Measurements from ENCODE around the gene KCNH8. TPM values are rescaled to one million over a fixed set of nuclear protein-coding genes. Genes with fewer than 3 reads are reported as not detected.

Gene KCNH8
- total RNA-seq, 4 donors from 2014 or later = 0.29 to 1.0 (median 0.42) TPM

DNA sequence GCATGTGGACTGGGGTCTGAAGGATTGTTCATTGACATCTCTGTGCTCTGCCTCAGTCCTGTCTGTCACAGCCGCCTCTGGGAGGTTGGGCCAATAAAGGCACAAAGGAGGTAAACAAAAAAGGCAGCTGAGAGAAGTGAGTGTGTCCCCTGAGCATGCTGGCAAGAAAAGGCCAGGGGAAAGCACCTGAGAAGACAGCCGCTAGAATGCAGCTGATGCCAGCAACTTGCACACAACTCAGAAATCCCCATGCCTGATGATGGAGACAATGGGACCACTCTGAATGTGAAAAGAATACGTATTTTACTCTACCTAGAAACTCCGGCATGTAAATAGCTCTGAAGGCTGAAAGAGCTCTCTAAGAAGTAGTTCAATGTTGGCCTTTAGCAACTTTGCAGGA lies 118.7 kb downstream of the KCNH8 start:
- TF ChIP-seq POLR2A (IDR thresholded peaks at IDR 0.05) = no peak
- TF ChIP-seq, protein P1, sequence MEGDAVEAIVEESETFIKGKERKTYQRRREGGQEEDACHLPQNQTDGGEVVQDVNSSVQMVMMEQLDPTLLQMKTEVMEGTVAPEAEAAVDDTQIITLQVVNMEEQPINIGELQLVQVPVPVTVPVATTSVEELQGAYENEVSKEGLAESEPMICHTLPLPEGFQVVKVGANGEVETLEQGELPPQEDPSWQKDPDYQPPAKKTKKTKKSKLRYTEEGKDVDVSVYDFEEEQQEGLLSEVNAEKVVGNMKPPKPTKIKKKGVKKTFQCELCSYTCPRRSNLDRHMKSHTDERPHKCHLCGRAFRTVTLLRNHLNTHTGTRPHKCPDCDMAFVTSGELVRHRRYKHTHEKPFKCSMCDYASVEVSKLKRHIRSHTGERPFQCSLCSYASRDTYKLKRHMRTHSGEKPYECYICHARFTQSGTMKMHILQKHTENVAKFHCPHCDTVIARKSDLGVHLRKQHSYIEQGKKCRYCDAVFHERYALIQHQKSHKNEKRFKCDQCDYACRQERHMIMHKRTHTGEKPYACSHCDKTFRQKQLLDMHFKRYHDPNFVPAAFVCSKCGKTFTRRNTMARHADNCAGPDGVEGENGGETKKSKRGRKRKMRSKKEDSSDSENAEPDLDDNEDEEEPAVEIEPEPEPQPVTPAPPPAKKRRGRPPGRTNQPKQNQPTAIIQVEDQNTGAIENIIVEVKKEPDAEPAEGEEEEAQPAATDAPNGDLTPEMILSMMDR (IDR thresholded peaks at IDR 0.05) = no peak
- no peak overlapping the region for H3K27ac ChIP-seq
- no peak for DNase-seq
- WGBS, 2 donors = 63 to 74% methylated on average over 4 of the region's 4 CpGs
- peaks cover 0 to 5% of the 10 kb centered on the region in 2 donors for H3K4me1 ChIP-seq
- intact Hi-C loops (cut with DNase I) = no loop called here
- no peaks in the 10 kb centered on the region for H3K9me3 ChIP-seq
- no peak overlapping the region for H3K4me3 ChIP-seq (replicated peaks in 1 of 3)
- no peaks in the 10 kb centered on the region for H3K36me3 ChIP-seq
- no peaks in the 10 kb centered on the region for H3K27me3 ChIP-seq

DNA sequence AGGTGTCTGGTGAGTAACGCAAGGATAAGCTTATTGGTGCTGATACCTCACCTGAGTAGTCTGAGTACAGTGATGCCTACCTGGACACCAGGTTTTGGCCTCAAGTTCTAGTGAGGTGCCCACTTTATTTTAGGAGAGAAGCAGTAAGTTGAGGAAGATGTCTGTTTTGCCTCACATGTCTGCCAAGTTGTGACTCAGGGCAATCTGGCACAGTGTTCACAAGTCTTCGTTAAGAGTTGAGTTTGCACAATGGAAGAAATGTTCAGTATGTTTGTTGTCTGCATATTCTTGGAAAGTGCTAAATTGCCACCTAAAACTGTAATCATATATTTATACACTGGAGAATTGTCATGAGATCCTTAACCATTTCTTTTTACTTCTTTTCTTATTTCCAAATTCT lies 122.2 kb downstream of the KCNH8 start:
- Histone ChIP-seq H3K4me1 (no peaks in the 10 kb centered on the region), H3K27me3 (no peaks in the 10 kb centered on the region), H3K9me3 (no peaks in the 10 kb centered on the region), H3K36me3 (no peaks in the 10 kb centered on the region), H3K4me3 (replicated peaks in 1 of 3) (no peak overlapping the region), H3K27ac (no peak overlapping the region)
- WGBS, 2 donors = 84 to 86% methylated on average over 2 of the region's 2 CpGs
- TF ChIP-seq, protein P1 (IDR thresholded peaks at IDR 0.05) = no peak
- TF ChIP-seq POLR2A (IDR thresholded peaks at IDR 0.05) = no peak
- intact Hi-C loops (cut with DNase I) = no loop called here
- no peak for DNase-seq

DNA sequence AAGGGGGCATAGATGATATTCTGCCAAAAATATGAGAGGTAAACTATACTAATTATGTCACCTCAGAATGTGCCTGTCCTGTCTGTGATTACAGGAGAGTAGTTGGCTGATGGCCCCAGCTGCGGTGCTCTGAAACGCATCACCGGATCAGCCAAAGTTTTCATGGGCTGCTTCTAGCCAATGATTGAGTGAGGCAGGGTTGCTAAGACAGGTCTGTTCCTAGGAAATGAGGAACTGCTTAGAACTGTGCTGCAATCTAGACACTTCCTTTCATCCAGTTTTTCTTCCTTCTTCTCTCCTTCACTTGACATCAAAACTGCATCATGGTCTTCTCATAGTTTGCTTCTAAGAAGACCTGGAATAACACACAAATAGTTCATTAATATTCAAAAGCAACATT lies 124.0 kb downstream of the KCNH8 start:
- WGBS, 2 donors = 27 to 58% methylated on average over 3 of the region's 3 CpGs

DNA sequence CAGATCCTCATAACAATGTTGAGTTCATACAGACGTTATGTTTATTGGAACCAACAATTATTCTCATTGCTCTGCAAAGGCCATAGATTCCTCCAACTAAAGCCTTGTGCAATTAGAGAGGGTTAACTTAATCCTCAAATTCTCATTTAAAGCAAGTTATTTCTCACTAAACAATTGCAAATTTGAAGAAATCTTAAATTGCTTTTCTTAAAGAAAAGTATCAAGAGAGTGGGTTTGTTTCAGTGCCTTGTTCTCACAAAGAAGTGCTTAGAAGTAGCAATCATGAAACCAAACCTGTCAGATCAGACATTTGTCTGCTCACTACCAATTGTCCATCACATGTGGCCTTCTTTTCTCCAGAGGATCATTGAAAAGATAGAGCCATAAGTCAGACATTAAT lies 124.8 kb downstream of the KCNH8 start:
- no peak for DNase-seq
- WGBS, 2 donors = 72 to 78% methylated on average over 1 of the region's 1 CpG
- no peak for TF ChIP-seq POLR2A (IDR thresholded peaks at IDR 0.05)
- TF ChIP-seq, protein P1 (IDR thresholded peaks at IDR 0.05) = no peak
- Histone ChIP-seq H3K4me3 (replicated peaks in 1 of 3) (no peak overlapping the region), H3K36me3 (no peaks in the 10 kb centered on the region), H3K27ac (no peak overlapping the region), H3K4me1 (no peaks in the 10 kb centered on the region), H3K27me3 (no peaks in the 10 kb centered on the region), H3K9me3 (no peaks in the 10 kb centered on the region)
- intact Hi-C loops (cut with DNase I) = no loop called here

More for the DNA sequence above, 124.0 kb downstream of the KCNH8 start:
- TF ChIP-seq, protein P1 (IDR thresholded peaks at IDR 0.05) = no peak
- no peak for TF ChIP-seq POLR2A (IDR thresholded peaks at IDR 0.05)
- H3K27me3 ChIP-seq = no peaks in the 10 kb centered on the region
- no peaks in the 10 kb centered on the region for H3K36me3 ChIP-seq
- no peak overlapping the region for H3K27ac ChIP-seq
- no peak overlapping the region for H3K4me3 ChIP-seq (replicated peaks in 1 of 3)
- intact Hi-C loops (cut with DNase I) = no loop called here
- no peaks in the 10 kb centered on the region for H3K9me3 ChIP-seq
- H3K4me1 ChIP-seq = no peaks in the 10 kb centered on the region
- DNase-seq = peak; percentile 6 to 35

DNA sequence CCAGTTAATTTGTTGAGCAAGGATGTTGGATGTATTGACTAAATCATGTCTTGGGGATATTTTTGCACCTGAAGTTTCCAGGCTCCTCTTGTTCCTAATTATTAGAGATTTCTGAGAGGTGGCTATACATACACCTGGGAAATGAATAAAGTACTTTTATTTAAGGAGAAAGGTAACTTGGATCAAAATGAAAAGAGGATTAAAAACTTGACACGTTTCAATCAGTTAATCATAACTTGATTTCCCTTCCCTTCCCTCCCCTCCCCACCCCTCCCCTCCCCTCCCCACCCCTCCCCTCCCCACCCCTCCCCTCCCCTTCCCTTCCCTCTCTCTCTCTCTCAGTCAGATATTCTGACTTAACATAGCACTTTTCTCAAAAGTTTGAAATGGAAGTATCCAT lies 126.3 kb downstream of the KCNH8 start:
- WGBS, 2 donors = 61 to 71% methylated on average over 1 of the region's 1 CpG
- intact Hi-C loops (cut with DNase I) = no loop called here
- Histone ChIP-seq H3K27ac (no peak overlapping the region), H3K4me1 (no peaks in the 10 kb centered on the region), H3K36me3 (no peaks in the 10 kb centered on the region), H3K9me3 (no peaks in the 10 kb centered on the region), H3K4me3 (replicated peaks in 1 of 3) (no peak overlapping the region), H3K27me3 (no peaks in the 10 kb centered on the region)
- DNase-seq = no peak
- TF ChIP-seq POLR2A (IDR thresholded peaks at IDR 0.05) = no peak
- TF ChIP-seq, protein P1 (IDR thresholded peaks at IDR 0.05) = no peak
